NT2/D1 (cell line): Measurements from ENCODE around the gene SLC8A1.

Experiments
- DNase-seq: peaks from one replicate; pipeline ENCODE4 v3.0.0-alpha.2; 2011; ENCODE audit warnings: low read depth, low spot score
- H3K27me3 ChIP-seq: 2 replicates; pipeline ENCODE4 v1.6.0; 2011; ENCODE audit warnings: mild to moderate bottlenecking; ENCODE audit not compliant: insufficient read length, insufficient read depth
- H3K36me3 ChIP-seq: 2 replicates; pipeline ENCODE4 v1.6.1; 2011; ENCODE audit warnings: mild to moderate bottlenecking, low read length, mixed read lengths; ENCODE audit not compliant: insufficient read depth, insufficient read length
- H3K4me1 ChIP-seq: 2 replicates; pipeline ENCODE4 v1.5.1; 2011; ENCODE audit not compliant: insufficient read depth, insufficient read length
- H3K4me3 ChIP-seq: 2 replicates; pipeline ENCODE4 v1.5.1; 2011; ENCODE audit warnings: low read depth; ENCODE audit not compliant: insufficient read length
- H3K9ac ChIP-seq: 2 replicates; pipeline ENCODE4 v1.6.0; 2011; ENCODE audit warnings: low read depth; ENCODE audit not compliant: insufficient read length
- H3K9me3 ChIP-seq: 2 replicates; pipeline ENCODE4 v1.5.1; 2011; ENCODE audit warnings: mild to moderate bottlenecking, low read length; ENCODE audit not compliant: insufficient read depth
- SUZ12 ChIP-seq: IDR thresholded peaks from 2 replicates; pipeline ENCODE4 v1.6.1; 2011; ENCODE audit not compliant: insufficient read length, insufficient read depth; ENCODE audit errors: extremely low read depth
- YY1 ChIP-seq: IDR thresholded peaks from 2 replicates; pipeline ENCODE4 v1.6.1; 2011; ENCODE audit not compliant: insufficient read length, insufficient read depth
- ZNF274 ChIP-seq: IDR thresholded peaks from 2 replicates; pipeline ENCODE4 v1.6.1; 2011; ENCODE audit warnings: mild to moderate bottlenecking, low read depth, low read length

SLC8A1 gene

DNA sequence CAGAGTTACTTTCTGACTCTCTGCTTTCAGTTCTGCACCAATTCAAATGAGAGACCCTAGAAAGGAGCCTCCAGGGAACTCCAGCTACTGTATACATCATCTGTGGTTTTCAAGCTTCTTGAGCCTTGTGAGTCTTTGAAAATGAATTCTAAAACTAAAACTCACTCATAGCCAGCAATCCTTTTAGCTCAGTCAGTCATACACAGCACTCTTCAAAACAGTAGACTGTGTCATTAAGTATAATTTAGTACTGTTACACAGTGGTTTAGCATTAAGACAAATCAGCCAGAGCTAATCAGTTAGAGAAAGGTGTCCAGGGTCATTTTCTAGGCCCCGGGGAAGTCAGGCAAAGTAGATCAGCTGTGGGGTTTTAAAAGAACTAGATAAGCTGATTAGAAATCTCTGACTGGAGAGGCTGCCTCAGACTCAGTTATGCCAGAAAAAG lies 350.7 kb downstream of the SLC8A1 start:
- no peak for TF ChIP-seq SUZ12
- no peak for TF ChIP-seq ZNF274
- TF ChIP-seq YY1 = no peak
- no peak for DNase-seq

DNA sequence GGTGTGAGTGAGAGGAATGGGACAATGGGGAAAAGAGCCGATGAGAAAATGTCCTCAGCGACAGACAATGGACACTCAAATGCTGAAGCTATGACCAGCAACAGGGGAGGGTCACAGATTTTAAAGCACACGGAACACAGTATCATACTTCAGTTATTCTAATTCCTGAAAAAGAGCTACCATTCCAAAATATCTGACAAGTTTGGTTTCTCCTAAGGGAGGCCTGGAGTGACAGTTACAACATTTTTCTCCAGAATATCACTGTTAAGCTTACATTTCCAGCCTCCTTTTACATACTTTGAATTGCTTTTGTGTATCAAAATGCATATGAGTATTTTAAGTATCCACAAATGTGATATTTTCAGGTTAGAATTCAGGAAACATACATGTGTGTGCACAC lies 351.2 kb downstream of the SLC8A1 start:
- DNase-seq = no peak
- Histone ChIP-seq H3K27me3 (no peaks in the 10 kb centered on the region), H3K9me3 (no peaks in the 10 kb centered on the region), H3K4me3 (no peak overlapping the region), H3K4me1 (no peaks in the 10 kb centered on the region), H3K9ac (no peak overlapping the region), H3K36me3 (no peaks in the 10 kb centered on the region)
- TF ChIP-seq YY1 = no peak
- no peak for TF ChIP-seq ZNF274
- no peak for TF ChIP-seq SUZ12

More for the DNA sequence above, 350.7 kb downstream of the SLC8A1 start:
- Histone ChIP-seq H3K9me3 (no peaks in the 10 kb centered on the region), H3K36me3 (no peaks in the 10 kb centered on the region), H3K9ac (no peak overlapping the region), H3K27me3 (no peaks in the 10 kb centered on the region), H3K4me1 (no peaks in the 10 kb centered on the region), H3K4me3 (no peak overlapping the region)

GRCh38 chr2:40098786-40099470 lies 353.0 kb downstream of the SLC8A1 start:
- no peak overlapping the region for H3K9ac ChIP-seq
- H3K4me3 ChIP-seq = no peak overlapping the region
- no peaks in the 10 kb centered on the region for H3K27me3 ChIP-seq
- no peak for DNase-seq
- TF ChIP-seq ZNF274 = no peak
- TF ChIP-seq SUZ12 = no peak
- no peak for TF ChIP-seq YY1
- H3K36me3 ChIP-seq = no peaks in the 10 kb centered on the region
- no peaks in the 10 kb centered on the region for H3K9me3 ChIP-seq
- H3K4me1 ChIP-seq = no peaks in the 10 kb centered on the region

GRCh38 chr2:40097691-40098385 lies 354.1 kb downstream of the SLC8A1 start:
- Histone ChIP-seq H3K4me1 (no peaks in the 10 kb centered on the region), H3K36me3 (no peaks in the 10 kb centered on the region), H3K27me3 (no peaks in the 10 kb centered on the region), H3K9me3 (no peaks in the 10 kb centered on the region), H3K9ac (no peak overlapping the region), H3K4me3 (no peak overlapping the region)
- no peak for TF ChIP-seq ZNF274
- TF ChIP-seq YY1 = no peak
- no peak for TF ChIP-seq SUZ12
- DNase-seq = no peak

- H3K9me3 ChIP-seq = no peaks in the 10 kb centered on the region
- no peaks in the 10 kb centered on the region for H3K4me1 ChIP-seq
- H3K36me3 ChIP-seq = no peaks in the 10 kb centered on the region
- no peak for DNase-seq
- H3K9ac ChIP-seq = no peak overlapping the region
- H3K27me3 ChIP-seq = no peaks in the 10 kb centered on the region
- no peak for TF ChIP-seq YY1
- TF ChIP-seq ZNF274 = no peak
- TF ChIP-seq SUZ12 = no peak
- no peak overlapping the region for H3K4me3 ChIP-seq
Observed at GRCh38 chr2:40096360-40096759, 355.5 kb downstream of the SLC8A1 start.

GRCh38 chr2:40095000-40095399 lies 356.9 kb downstream of the SLC8A1 start:
- H3K9ac ChIP-seq = no peak overlapping the region
- no peak for DNase-seq
- no peak for TF ChIP-seq SUZ12
- TF ChIP-seq ZNF274 = no peak
- TF ChIP-seq YY1 = no peak
- H3K36me3 ChIP-seq = no peaks in the 10 kb centered on the region
- H3K4me3 ChIP-seq = no peak overlapping the region
- H3K27me3 ChIP-seq = no peaks in the 10 kb centered on the region
- H3K9me3 ChIP-seq = no peaks in the 10 kb centered on the region
- H3K4me1 ChIP-seq = no peaks in the 10 kb centered on the region

GRCh38 chr2:40094451-40094850 lies 357.4 kb downstream of the SLC8A1 start:
- Histone ChIP-seq H3K4me1 (no peaks in the 10 kb centered on the region), H3K9ac (no peak overlapping the region), H3K9me3 (no peaks in the 10 kb centered on the region), H3K27me3 (no peaks in the 10 kb centered on the region), H3K36me3 (no peaks in the 10 kb centered on the region), H3K4me3 (no peak overlapping the region)
- no peak for DNase-seq
- TF ChIP-seq YY1 (no peak), ZNF274 (no peak), SUZ12 (no peak)
